ENCODE data around the gene ECE2. TPM values are rescaled to one million over a fixed set of nuclear protein-coding genes. Genes with fewer than 3 reads are reported as not detected.

ECE2 gene
- total RNA-seq, 2 donors from 2014 or later: not detected

DNA sequence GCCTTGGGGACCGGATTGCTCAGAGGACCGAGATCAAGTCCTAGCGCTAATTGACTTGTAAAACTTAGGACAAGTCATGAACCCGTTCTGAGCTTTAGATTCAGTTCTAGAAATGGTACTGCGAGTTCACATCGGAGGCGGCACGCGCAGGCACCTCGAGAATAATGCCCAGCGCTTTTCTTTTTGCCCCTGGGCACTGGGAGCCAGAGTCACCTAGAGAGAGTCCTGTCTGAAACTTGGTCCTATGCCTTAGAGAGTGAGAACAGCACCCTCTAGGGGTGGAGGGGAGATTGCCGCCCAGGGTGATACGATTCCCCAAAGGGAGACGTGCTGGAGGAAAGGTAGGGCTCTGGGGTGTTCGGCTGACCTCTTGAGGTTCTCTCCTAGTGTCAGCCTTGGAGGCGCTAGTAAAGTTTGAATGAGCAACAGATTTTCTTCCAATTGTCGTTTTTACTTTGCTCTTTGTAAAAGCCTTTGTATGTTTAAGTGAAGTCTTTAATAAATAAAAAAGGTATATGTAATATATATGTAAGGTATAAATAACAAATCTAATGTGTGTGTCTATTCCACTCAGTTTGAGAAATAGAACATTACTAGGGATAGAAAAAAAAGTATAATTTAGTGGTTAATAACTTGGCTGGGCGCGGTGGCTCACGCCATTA is 25.5 kb upstream of the ECE2 start:
- WGBS, 2 experiments (ENCODE audit: insufficient coverage in 1 of 2, insufficient read length in 1 of 2): 8 to 17% methylated on average over 11 to 20 of the region's 20 CpGs
- no peak overlapping the region for H3K9ac ChIP-seq (ENCODE audit: extremely low read depth, low read length, poor library complexity, severe bottlenecking)

DNA sequence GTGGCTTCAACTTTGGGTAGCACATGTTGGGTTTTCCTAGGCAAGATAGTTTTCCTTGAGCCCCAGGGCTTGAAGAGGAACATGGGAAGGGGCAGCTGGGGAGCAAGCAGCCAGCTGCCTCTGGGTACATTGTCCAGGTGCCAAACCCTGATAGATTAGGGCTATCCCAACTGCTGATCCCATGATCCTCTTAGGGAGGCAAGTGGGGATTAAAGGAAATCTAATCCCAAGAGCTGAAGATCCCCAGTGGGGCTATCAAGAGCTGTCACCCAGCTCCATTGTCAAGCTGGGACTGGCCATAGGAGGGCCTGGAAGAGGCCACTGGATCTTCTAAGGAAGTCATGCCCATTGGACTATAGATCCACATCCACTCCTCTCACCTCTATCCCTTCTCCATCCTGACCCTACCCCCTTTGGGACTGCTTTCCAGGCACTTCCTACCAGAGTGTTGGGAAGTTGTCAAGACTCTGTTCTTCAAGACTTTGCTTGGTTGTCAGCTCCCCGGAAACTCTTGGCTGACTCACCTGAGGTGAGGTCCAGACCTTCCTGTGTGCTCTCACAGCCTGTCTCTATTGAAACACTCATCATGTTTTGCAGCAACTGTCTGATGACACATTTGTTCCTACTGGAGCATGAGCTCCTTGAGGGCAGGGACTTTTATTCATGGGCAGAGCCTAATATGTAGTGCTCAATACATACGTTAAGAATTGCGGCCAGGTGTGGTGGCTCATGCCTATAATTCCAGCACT is 20.4 kb upstream of the ECE2 start:
- Histone ChIP-seq H3K27ac (ENCODE audit: low read depth, low read length) (no peak overlapping the region), H3K36me3 (ENCODE audit: control insufficient read depth, insufficient read depth, low read length) (no peaks in the 10 kb centered on the region), H3K9ac (ENCODE audit: extremely low read depth, low read length, poor library complexity, severe bottlenecking) (no peak overlapping the region), H3K4me1 (ENCODE audit: control insufficient read depth, insufficient read depth, low read length) (no peaks in the 10 kb centered on the region), H3K9me3 (ENCODE audit: control insufficient read depth, low read length) (no peaks in the 10 kb centered on the region), H3K27me3 (ENCODE audit: control insufficient read depth, insufficient read depth, low read length, poor library complexity, severe bottlenecking) (peaks cover 89% of the 10 kb centered on the region), H3K4me3 (ENCODE audit: low read length) (no peak overlapping the region)
- no peaks in the 10 kb centered on the region for H3K9me3 Mint-ChIP-seq
- peaks cover 3% of the 10 kb centered on the region for H3K4me1 Mint-ChIP-seq
- H3K27ac Mint-ChIP-seq: no peak overlapping the region
- no peak for DNase-seq
- TF ChIP-seq, protein P1, sequence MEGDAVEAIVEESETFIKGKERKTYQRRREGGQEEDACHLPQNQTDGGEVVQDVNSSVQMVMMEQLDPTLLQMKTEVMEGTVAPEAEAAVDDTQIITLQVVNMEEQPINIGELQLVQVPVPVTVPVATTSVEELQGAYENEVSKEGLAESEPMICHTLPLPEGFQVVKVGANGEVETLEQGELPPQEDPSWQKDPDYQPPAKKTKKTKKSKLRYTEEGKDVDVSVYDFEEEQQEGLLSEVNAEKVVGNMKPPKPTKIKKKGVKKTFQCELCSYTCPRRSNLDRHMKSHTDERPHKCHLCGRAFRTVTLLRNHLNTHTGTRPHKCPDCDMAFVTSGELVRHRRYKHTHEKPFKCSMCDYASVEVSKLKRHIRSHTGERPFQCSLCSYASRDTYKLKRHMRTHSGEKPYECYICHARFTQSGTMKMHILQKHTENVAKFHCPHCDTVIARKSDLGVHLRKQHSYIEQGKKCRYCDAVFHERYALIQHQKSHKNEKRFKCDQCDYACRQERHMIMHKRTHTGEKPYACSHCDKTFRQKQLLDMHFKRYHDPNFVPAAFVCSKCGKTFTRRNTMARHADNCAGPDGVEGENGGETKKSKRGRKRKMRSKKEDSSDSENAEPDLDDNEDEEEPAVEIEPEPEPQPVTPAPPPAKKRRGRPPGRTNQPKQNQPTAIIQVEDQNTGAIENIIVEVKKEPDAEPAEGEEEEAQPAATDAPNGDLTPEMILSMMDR (conservative IDR thresholded peaks at IDR 0.05): no peak
- H3K36me3 Mint-ChIP-seq (ENCODE audit: low read depth): peaks cover 6% of the 10 kb centered on the region
- H3K4me3 Mint-ChIP-seq: no peak overlapping the region
- peaks cover 65% of the 10 kb centered on the region for H3K27me3 Mint-ChIP-seq (ENCODE audit: insufficient read depth)
- 93 to 100% methylated on average over 3 of the region's 3 CpGs for WGBS, 2 experiments (ENCODE audit: insufficient coverage in 1 of 2, insufficient read length in 1 of 2)

More for the DNA sequence above, 25.5 kb upstream of the ECE2 start:
- peak overlapping the region; percentile 64 for H3K27ac Mint-ChIP-seq
- H3K4me1 ChIP-seq (ENCODE audit: control insufficient read depth, insufficient read depth, low read length): no peaks in the 10 kb centered on the region
- H3K27me3 ChIP-seq (ENCODE audit: control insufficient read depth, insufficient read depth, low read length, poor library complexity, severe bottlenecking): peaks cover 40% of the 10 kb centered on the region
- peak; percentile 98 for DNase-seq
- H3K36me3 Mint-ChIP-seq (ENCODE audit: low read depth): no peaks in the 10 kb centered on the region
- TF ChIP-seq, protein P1 (conservative IDR thresholded peaks at IDR 0.05): peak; percentile 95
- H3K4me3 ChIP-seq (ENCODE audit: low read length): peak overlapping the region; percentile 100
- peaks cover 4% of the 10 kb centered on the region for H3K36me3 ChIP-seq (ENCODE audit: control insufficient read depth, insufficient read depth, low read length)
- no peak overlapping the region for H3K27ac ChIP-seq (ENCODE audit: low read depth, low read length)
- H3K4me1 Mint-ChIP-seq: peaks cover 1% of the 10 kb centered on the region
- H3K9me3 ChIP-seq (ENCODE audit: control insufficient read depth, low read length): no peaks in the 10 kb centered on the region
- peaks cover 26% of the 10 kb centered on the region for H3K27me3 Mint-ChIP-seq (ENCODE audit: insufficient read depth)
- H3K4me3 Mint-ChIP-seq: peak overlapping the region; percentile 82
- no peaks in the 10 kb centered on the region for H3K9me3 Mint-ChIP-seq

DNA sequence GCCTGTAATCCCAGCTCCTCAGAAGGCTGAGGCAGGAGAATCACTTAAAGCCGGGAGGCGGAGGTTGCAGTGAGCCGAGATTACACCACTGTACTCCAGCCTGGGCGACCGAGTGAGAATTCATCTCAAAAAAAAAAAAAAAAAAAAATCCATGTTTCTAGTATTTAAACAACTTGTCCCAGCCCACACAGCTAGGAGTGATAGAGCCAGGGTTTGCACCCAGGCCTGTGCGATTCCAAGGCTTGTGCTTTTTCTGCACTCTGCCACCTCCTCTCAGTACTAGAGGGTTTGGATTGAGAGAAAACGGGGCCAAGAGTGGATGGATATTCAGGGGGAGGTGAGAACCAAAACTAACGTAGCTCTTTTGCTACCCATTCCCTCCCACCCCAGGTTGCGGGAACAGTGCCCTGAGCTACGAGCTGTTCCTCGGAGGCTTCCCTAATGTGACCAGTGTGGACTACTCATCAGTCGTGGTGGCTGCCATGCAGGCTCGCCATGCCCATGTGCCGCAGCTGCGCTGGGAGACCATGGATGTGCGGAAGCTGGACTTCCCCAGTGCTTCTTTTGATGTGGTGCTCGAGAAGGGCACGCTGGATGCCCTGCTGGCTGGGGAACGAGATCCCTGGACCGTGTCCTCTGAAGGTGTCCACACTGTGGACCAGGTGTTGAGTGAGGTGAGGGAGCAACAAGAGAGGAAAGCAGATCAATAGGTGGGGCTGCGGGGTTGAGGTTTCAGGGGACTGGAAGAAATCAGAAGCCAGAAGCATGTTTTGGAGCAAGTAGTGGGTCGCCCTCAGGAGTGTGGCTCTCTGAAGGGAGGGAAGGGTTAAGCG is 18.5 kb upstream of the ECE2 start:
- Histone ChIP-seq H3K9me3 (ENCODE audit: control insufficient read depth, low read length) (no peaks in the 10 kb centered on the region), H3K4me3 (ENCODE audit: low read length) (no peak overlapping the region), H3K27me3 (ENCODE audit: control insufficient read depth, insufficient read depth, low read length, poor library complexity, severe bottlenecking) (peaks cover 94% of the 10 kb centered on the region), H3K36me3 (ENCODE audit: control insufficient read depth, insufficient read depth, low read length) (no peaks in the 10 kb centered on the region), H3K27ac (ENCODE audit: low read depth, low read length) (no peak overlapping the region), H3K9ac (ENCODE audit: extremely low read depth, low read length, poor library complexity, severe bottlenecking) (no peak overlapping the region), H3K4me1 (ENCODE audit: control insufficient read depth, insufficient read depth, low read length) (no peaks in the 10 kb centered on the region)
- H3K36me3 Mint-ChIP-seq (ENCODE audit: low read depth): peaks cover 6% of the 10 kb centered on the region
- peaks cover 10% of the 10 kb centered on the region for H3K4me1 Mint-ChIP-seq
- TF ChIP-seq, protein P1 (conservative IDR thresholded peaks at IDR 0.05): no peak
- no peaks in the 10 kb centered on the region for H3K9me3 Mint-ChIP-seq
- no peak overlapping the region for H3K27ac Mint-ChIP-seq
- H3K27me3 Mint-ChIP-seq (ENCODE audit: insufficient read depth): peaks cover 78% of the 10 kb centered on the region
- no peak for DNase-seq
- H3K4me3 Mint-ChIP-seq: no peak overlapping the region
- WGBS, 2 experiments (ENCODE audit: insufficient coverage in 1 of 2, insufficient read length in 1 of 2): 88 to 92% methylated on average over 16 to 23 of the region's 23 CpGs

Measured in endodermal cell (in vitro differentiated cells).